IPS-15b (cell line): ENCODE data around the gene F2RL1.

Experiments
- H3K27me3 ChIP-seq: one replicate; pipeline ENCODE4 v1.6.1; 2013; ENCODE audit warnings: low read length; ENCODE audit not compliant: control insufficient read depth, insufficient read depth
- H3K36me3 ChIP-seq: one replicate; pipeline ENCODE4 v1.6.1; 2013; ENCODE audit warnings: low read length; ENCODE audit not compliant: control insufficient read depth, insufficient read depth
- H3K4me1 ChIP-seq: one replicate; pipeline ENCODE4 v1.6.1; 2013; ENCODE audit warnings: mild to moderate bottlenecking, low read length; ENCODE audit not compliant: control insufficient read depth, insufficient read depth
- H3K4me3 ChIP-seq: one replicate; pipeline ENCODE4 v1.5.1; 2013; ENCODE audit warnings: low read depth, low read length
- H3K9ac ChIP-seq: one replicate; pipeline ENCODE4 v1.6.1; 2013; ENCODE audit warnings: low read depth, mild to moderate bottlenecking, low read length
- H3K9me3 ChIP-seq: one replicate; pipeline ENCODE4 v1.6.1; 2013; ENCODE audit warnings: mild to moderate bottlenecking, low read length; ENCODE audit not compliant: control insufficient read depth, insufficient read depth

F2RL1 gene

DNA sequence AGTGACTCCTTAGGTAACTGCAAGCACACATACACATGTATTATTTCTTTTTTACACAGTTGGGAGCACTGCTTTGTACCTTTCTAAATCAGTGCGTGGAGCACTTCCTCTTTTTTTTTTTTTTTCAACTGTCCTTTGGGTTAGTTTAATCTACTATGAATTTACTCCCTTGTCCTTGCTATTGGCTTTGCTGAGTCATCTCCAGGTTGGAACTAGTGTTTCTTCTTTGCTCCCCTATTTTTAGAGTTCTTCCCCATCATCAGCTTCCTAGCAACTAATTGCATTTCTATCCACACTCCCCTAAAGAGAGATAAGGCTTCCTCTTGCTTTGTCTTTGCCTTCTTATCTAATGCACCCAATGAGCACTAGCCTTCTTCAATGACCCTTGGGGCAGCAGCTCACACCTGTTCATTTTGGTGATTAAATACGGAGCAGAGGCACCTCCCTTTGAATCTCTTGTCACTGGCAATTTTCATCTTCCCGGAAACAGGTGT lies 55.3 kb downstream of the F2RL1 start:
- Histone ChIP-seq H3K27me3 (no peaks in the 10 kb centered on the region), H3K4me3 (peak overlapping the region; percentile 27), H3K4me1 (peaks cover 9% of the 10 kb centered on the region), H3K36me3 (no peaks in the 10 kb centered on the region), H3K9ac (no peak overlapping the region), H3K9me3 (no peaks in the 10 kb centered on the region)
